Neuron (in vitro differentiated cells): ENCODE data around the gene BHMT.

Experiments
- H2AFZ ChIP-seq: one replicate; pipeline ENCODE4 v1.6.1; 2013; ENCODE audit warnings: low read depth, mild to moderate bottlenecking, inconsistent platforms, low read length, moderate library complexity
- H3K27me3 ChIP-seq: one replicate; pipeline ENCODE4 v1.6.1; 2013; ENCODE audit warnings: low read length; ENCODE audit not compliant: insufficient read depth
- H3K36me3 ChIP-seq: one replicate; pipeline ENCODE4 v1.6.1; 2013; ENCODE audit warnings: low read length; ENCODE audit not compliant: insufficient read depth
- H3K4me1 ChIP-seq: one replicate; pipeline ENCODE4 v1.6.1; 2013; ENCODE audit warnings: low read length; ENCODE audit not compliant: insufficient read depth
- H3K4me3 ChIP-seq: 2 replicates; pipeline ENCODE4 v1.5.1; 2013; ENCODE audit warnings: mild to moderate bottlenecking, low read length, moderate library complexity
- H3K9me3 ChIP-seq: one replicate; pipeline ENCODE4 v1.6.1; 2013; ENCODE audit warnings: low read length

BHMT gene

DNA sequence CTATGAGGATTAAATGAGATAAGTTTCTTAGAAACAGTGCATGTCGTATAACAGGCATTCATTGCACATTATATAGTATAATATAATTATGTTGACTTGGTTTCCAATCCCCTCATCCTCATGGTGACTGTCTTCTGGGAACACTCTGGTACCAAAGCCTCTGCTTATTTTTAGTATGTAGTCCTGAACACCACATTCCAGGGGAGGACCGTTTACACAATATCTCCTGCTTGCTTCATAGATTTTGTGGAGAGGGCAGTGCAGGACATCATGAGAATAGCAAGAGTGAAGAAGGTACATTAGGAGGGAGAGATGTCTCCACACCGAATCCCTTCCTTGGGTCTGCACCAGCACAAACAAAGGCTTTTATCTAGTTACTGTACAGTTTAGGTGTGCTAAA is 20.5 kb upstream of the BHMT start:
- Histone ChIP-seq H3K9me3 (no peaks in the 10 kb centered on the region), H2AFZ (no peak overlapping the region), H3K4me3 (no peak overlapping the region), H3K36me3 (no peaks in the 10 kb centered on the region), H3K4me1 (peaks cover 7% of the 10 kb centered on the region), H3K27me3 (no peaks in the 10 kb centered on the region)

DNA sequence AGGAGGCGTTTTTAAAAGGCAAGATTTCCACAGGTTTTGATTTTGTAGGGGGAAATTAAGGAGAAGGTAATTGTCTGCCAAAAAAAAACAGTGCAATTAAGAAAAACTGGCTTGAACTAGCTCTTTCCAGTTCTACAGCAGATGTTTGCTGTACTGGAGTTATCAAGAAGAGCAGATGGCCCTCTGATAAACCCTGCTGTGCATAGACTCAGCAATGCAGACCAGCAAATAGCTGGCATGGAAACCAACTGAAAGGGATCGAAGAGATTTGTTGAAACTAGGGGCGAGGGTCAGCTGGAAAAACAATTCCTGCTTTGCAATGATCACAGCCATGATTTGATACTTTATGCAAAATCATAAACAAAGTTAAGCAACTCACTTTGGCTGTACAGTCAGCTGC is 17.8 kb upstream of the BHMT start:
- peak overlapping the region; percentile 57 for H2AFZ ChIP-seq
- no peak overlapping the region for H3K4me3 ChIP-seq

DNA sequence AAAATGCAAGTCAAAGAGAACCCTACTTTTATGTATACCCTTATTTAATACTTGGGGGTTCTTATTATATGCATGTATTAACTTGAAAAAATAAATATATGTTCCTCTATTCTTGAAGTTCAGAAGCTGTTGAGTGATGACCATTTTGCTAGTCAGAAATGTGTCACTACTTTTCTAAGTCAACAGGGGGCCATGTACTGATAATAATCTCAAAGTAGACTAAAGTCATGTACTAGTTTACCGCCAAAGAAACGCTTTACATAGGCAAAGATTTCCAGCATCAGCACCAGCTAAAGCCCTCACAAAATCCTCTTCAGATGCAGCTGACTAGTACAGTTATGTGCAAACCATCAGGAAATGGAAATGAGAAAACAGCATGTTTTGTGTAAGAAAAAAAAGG is 5.7 kb upstream of the BHMT start:
- H3K4me1 ChIP-seq = no peaks in the 10 kb centered on the region
- H2AFZ ChIP-seq = no peak overlapping the region
- H3K27me3 ChIP-seq = peaks cover 16% of the 10 kb centered on the region
- H3K4me3 ChIP-seq = no peak overlapping the region
- no peaks in the 10 kb centered on the region for H3K36me3 ChIP-seq
- no peaks in the 10 kb centered on the region for H3K9me3 ChIP-seq

More for the DNA sequence above, 17.8 kb upstream of the BHMT start:
- Histone ChIP-seq H3K4me1 (peaks cover 7% of the 10 kb centered on the region), H3K36me3 (no peaks in the 10 kb centered on the region), H3K9me3 (no peaks in the 10 kb centered on the region), H3K27me3 (no peaks in the 10 kb centered on the region)

DNA sequence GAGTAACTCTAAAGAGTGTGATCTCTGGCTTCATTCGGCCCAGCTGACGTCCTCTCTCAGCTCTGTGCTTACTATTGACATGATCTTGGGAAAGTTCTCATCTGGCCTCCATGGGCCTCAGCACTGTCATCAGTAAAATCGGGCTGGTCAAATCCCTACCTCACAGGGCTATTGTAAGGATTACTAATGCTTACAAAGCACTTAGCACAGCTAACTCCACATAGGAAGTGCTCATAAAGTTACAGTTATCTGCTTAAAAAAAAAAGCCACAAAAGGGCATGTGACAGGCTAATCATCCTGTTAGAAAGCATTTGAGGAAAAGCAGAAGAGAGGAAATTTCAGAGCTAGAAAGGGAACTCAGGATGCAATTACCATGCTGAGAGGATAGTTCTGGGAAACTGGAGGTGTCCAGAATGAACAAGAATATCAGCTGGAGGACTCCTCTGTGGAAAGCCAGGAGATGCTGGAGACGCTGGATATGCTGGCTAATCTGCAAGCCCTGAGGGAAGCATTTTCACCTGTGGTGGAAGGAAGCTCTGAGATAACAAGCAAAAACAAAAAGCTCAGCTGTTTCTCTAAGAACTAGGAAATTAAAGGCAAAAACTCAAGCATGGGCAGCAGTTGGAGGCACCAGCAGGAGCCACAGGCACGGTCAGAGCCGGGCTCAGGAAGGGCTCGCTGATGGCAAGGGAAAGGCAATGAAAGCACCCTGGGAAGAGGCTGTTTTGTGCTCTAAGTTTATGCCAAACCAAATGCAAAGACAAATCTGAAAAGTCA is 4.4 kb upstream of the BHMT start:
- H3K4me3 ChIP-seq = no peak overlapping the region
- no peaks in the 10 kb centered on the region for H3K36me3 ChIP-seq
- peaks cover 30% of the 10 kb centered on the region for H3K27me3 ChIP-seq
- H2AFZ ChIP-seq = no peak overlapping the region
- H3K9me3 ChIP-seq = peaks cover 10% of the 10 kb centered on the region
- H3K4me1 ChIP-seq = peaks cover 2% of the 10 kb centered on the region

DNA sequence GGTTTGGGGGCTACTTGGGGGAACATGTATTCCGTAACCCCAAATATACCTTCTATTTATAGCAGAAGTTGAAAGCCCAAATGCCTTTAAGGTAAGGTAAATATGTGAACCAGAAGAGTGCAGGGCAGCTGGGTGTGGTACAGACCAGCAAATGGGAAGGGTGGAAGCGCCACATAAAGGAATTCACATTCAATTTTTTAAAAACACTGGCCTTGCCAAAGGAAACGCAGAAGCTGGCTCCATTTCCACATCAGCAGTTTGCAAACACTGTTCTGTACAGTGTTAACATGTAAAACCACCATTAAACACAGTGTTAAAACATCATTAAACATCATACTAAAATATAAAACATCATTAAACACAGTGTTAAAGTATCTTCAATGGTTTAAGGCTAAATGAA is 3.5 kb upstream of the BHMT start:
- Histone ChIP-seq H3K4me3 (no peak overlapping the region), H3K27me3 (peaks cover 38% of the 10 kb centered on the region), H2AFZ (no peak overlapping the region), H3K36me3 (no peaks in the 10 kb centered on the region), H3K4me1 (peaks cover 2% of the 10 kb centered on the region), H3K9me3 (peaks cover 10% of the 10 kb centered on the region)

DNA sequence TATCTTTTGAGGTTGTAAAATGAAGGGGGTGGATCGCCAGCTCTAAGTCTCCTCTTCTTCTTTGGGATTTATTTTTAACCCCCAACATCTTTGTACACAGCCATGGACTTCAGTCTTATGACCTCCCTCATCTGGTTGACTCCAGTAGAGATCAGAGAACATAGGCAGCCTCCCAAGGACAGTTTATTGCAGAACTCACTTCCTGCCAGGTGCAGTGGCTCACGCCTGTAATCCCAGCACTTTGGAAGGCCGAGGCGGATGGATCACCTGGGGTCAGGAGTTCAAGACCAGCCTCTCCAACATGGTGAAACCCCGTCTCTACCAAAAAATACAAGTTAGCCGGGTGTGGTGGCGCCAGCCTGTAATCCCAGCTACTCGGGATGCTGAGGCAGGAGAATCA is 2.8 kb upstream of the BHMT start:
- H3K4me3 ChIP-seq = no peak overlapping the region
- no peaks in the 10 kb centered on the region for H3K36me3 ChIP-seq
- peaks cover 10% of the 10 kb centered on the region for H3K9me3 ChIP-seq
- H3K27me3 ChIP-seq = peaks cover 45% of the 10 kb centered on the region
- no peak overlapping the region for H2AFZ ChIP-seq
- H3K4me1 ChIP-seq = peaks cover 2% of the 10 kb centered on the region

DNA sequence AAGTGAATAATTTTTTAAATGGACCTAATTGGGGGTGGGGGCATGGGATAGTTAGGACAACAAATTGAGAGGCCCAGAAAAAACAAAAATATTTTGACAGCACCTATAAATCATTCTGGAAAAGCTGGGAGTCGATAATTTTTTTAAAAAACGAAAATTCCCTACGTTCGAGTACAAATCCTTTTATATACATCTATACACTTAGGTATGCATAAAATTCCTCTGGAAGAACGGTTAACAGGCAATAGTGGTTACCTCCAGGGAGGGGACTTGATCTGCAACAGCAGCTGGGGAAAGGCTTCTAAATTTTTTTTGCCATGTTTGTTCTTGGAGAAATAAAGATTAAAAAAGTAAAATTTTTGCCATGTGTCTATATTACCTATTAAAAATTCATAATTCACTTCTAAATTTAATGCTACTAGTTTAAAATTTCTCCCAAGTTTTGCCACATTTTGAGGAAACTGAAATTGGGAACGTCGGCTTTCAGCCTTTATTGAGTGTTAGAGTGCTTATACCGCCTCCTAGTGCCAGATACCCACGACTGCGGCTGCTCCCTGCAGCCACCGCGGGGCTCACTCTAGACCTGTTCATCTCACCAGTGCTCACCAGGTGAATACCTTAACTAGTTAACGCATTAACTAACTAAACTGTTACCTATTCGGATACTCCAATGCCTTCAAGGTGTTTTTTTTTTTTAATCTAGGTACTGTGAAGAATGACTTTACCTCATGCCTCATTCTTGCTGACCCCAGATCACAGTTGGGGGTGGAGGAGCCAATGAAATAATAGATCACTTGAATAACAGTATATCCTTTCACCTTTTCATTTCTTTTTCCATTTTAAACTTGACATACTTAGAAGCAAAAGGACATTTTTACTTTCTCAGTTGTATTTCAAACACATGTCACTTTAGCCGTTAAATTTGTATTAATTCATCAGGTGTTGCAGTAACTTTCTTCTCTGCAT is 1.8 kb upstream of the BHMT start:
- Histone ChIP-seq H3K36me3 (no peaks in the 10 kb centered on the region), H3K4me3 (no peak overlapping the region), H3K27me3 (peaks cover 48% of the 10 kb centered on the region), H2AFZ (no peak overlapping the region), H3K4me1 (peaks cover 2% of the 10 kb centered on the region), H3K9me3 (peaks cover 10% of the 10 kb centered on the region)

DNA sequence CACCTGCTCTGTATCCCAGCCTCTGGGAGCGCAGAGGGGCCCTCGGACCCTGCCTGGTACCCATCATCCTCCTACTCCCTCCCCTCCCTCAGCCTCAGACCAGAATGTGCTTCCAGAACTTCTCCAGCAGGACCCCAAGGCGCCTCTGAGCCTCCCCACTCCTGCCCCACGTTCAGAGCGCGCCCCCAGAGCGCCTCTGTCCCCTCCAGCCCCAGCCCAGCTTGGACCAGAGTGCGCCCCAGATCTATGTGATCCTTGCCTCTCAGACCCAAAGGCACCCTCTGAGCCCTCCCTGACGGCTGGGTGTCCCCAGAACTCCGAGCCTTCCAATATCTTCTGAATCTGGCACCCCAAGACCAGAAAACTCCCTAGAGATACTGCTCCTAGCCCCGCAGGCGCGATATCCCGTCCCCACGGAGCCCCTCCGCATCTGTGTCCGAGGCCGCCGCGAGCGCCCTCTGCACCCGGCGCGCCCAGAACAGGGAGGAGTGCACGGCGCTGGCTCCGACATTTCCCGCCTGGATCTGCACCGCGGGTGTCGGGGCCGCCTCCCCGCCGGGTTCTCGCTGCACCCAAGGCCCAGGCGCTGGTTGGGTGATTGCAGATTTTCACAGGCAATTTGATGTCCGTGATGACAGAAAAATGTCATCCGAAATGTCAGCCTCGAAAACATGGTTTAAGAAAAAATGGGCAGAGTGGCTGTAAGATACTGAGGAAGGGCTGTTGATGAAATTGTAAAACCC is 522 bp downstream of the BHMT start:
- Histone ChIP-seq H3K9me3 (peaks cover 10% of the 10 kb centered on the region), H2AFZ (no peak overlapping the region), H3K27me3 (peaks cover 45% of the 10 kb centered on the region), H3K4me1 (peaks cover 2% of the 10 kb centered on the region), H3K4me3 (no peak overlapping the region), H3K36me3 (no peaks in the 10 kb centered on the region)

DNA sequence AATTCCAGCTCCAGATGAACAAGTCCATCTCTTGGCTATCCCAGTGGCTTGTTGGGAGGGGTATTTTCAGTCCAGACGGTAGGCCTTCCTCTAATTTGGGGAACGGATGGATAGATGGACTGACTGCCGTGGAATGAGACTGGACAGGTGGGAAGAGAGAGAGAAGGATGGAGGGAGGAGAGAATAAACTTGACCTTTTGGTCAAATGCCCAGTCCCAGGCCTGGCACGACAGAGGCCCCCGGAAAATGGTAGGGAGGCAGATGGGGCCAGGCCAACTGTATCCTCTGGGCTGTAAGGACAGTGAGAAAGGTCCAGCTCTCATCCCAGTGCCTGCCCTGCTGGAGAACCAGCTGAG is 1.1 kb downstream of the BHMT start:
- no peaks in the 10 kb centered on the region for H3K36me3 ChIP-seq
- peaks cover 2% of the 10 kb centered on the region for H3K4me1 ChIP-seq
- H2AFZ ChIP-seq = no peak overlapping the region
- H3K4me3 ChIP-seq = no peak overlapping the region
- H3K27me3 ChIP-seq = peaks cover 40% of the 10 kb centered on the region
- H3K9me3 ChIP-seq = peaks cover 10% of the 10 kb centered on the region

DNA sequence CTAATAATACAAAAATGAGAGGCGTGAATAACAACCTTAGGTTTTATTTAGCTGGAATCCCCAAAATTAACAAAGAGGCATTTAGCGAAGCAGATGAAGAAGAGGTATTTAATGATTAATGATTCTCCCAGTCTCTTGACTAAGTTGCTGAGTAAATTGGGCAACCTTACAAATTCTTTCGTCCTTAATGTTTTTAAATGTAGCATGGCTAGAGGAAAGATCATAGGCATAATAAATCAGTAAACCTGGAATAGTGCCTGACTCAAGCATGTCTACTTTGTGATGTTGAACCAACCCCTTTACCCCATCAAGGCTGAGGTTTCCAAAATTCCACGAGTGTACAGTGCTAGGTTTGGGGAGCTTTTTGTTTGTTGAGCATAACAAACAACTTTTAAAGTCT is 7.9 kb downstream of the BHMT start:
- no peaks in the 10 kb centered on the region for H3K27me3 ChIP-seq
- no peaks in the 10 kb centered on the region for H3K9me3 ChIP-seq
- H3K4me1 ChIP-seq = no peaks in the 10 kb centered on the region
- H2AFZ ChIP-seq = no peak overlapping the region
- no peaks in the 10 kb centered on the region for H3K36me3 ChIP-seq
- H3K4me3 ChIP-seq = no peak overlapping the region

DNA sequence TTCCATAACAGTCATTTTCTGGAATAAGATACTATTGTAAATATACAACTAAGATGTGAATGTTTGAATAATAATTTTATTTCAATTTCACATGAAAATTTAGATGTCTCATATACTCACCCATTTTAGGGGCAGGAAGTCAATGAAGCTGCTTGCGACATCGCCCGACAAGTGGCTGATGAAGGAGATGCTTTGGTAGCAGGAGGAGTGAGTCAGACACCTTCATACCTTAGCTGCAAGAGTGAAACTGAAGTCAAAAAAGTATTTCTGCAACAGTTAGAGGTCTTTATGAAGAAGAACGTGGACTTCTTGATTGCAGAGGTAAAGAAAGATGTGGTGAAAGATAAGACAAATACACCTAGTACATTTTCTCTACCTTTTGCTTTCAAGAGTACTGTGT is 8.6 kb downstream of the BHMT start:
- no peak overlapping the region for H3K4me3 ChIP-seq
- H3K4me1 ChIP-seq = no peaks in the 10 kb centered on the region
- no peaks in the 10 kb centered on the region for H3K27me3 ChIP-seq
- no peak overlapping the region for H2AFZ ChIP-seq
- H3K36me3 ChIP-seq = no peaks in the 10 kb centered on the region
- H3K9me3 ChIP-seq = no peaks in the 10 kb centered on the region

DNA sequence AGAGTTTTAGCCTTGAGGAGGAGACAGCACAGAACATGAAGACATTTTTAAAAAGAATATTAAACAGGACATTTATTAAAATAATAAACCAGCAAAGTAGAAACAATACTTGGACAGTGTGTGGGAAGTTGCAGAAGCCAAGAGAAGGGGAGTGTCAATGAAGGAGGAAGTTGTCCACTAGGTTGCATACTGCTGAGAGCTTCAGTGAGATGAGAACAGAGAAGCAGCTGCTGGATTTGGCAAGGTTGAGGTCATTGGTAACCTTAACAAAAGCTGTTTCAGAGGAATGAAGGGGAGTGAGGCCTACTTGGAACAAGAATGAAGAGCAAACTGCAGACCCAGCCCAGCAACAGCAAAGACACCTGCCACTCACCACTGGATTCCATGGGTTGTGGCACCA is 11.4 kb downstream of the BHMT start:
- Histone ChIP-seq H3K4me3 (no peak overlapping the region), H3K4me1 (no peaks in the 10 kb centered on the region), H3K27me3 (no peaks in the 10 kb centered on the region), H3K36me3 (no peaks in the 10 kb centered on the region), H2AFZ (no peak overlapping the region), H3K9me3 (no peaks in the 10 kb centered on the region)

DNA sequence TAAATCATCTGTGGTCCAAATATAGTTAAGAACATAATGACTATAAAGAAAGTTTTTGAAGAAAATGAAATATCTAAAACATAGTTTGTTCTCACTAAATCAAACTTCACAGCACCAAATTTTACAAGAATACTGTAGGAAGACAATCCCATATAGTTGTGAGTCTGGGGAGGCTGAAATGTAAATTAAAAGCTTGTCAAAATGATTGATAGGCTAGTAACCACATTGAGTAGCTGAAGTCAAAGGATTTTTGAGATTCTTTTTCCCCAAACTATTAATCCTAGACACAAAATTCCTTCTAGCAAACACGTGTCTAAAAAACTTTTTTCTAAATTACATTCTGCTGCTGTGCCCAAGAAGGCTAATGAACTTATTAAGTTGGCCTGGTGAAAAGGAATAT is 13.0 kb downstream of the BHMT start:
- Histone ChIP-seq H2AFZ (no peak overlapping the region), H3K36me3 (no peaks in the 10 kb centered on the region), H3K4me1 (no peaks in the 10 kb centered on the region), H3K27me3 (no peaks in the 10 kb centered on the region), H3K4me3 (no peak overlapping the region), H3K9me3 (no peaks in the 10 kb centered on the region)
